Stomach (tissue), 9 donors: ENCODE data around the gene KLHL40. TPM values are rescaled to one million over a fixed set of nuclear protein-coding genes. Genes with fewer than 3 reads are reported as not detected.

ENCODE experiments used
- DNase-seq, 2 donors: peaks; one replicate each; pipeline versions ENCODE4 v3.0.0 to v3.0.0-alpha.2; 2013 to 2019
- H3K27ac ChIP-seq, 5 donors: fragments of 200-600 bp in 4 of 5; sonication (generic) in 4 of 5; one replicate each; pipeline ENCODE4 v1.5.1; 2013 to 2019; ENCODE audit warnings: mild to moderate bottlenecking in 1 of 5, moderate library complexity in 1 of 5
- H3K27me3 ChIP-seq, 3 donors: fragments of 200-600 bp; sonication (generic); one replicate each; pipeline ENCODE4 v1.5.1; 2017 to 2019; ENCODE audit warnings: mixed run types in 1 of 3
- H3K36me3 ChIP-seq, 4 donors: fragments of 200-600 bp; sonication (generic); 1 replicate in 3 of 4; 2 replicates in 1 of 4; pipeline ENCODE4 v1.5.1; 2016 to 2019
- H3K4me1 ChIP-seq, 4 donors: fragments of 200-600 bp; sonication (generic); one replicate each; pipeline ENCODE4 v1.5.1; 2016 to 2019
- H3K4me3 ChIP-seq, 4 donors: fragments of 200-600 bp; sonication (generic) in 3 of 4; one replicate each; pipeline ENCODE4 v1.5.1; 2016 to 2019; ENCODE audit warnings: mild to moderate bottlenecking in 1 of 4
- H3K9me3 ChIP-seq, 4 donors: fragments of 200-600 bp; sonication (generic); one replicate each; pipeline ENCODE4 v1.5.1; 2016 to 2019
- CTCF ChIP-seq, 7 experiments: fragments of 450-650 bp in 4 of 7; fragments of 200-600 bp in 3 of 7; sonication (generic) in 3 of 7; IDR thresholded peaks; one replicate each; pipeline ENCODE4 v1.5.1; 2016 to 2019; ENCODE audit warnings: antibody characterized with exemption in 7 of 7, control low read depth in 2 of 7, mild to moderate bottlenecking in 1 of 7
- EP300 ChIP-seq: sonication (generic); formaldehyde crosslinking; IDR thresholded peaks from one replicate; pipeline ENCODE4 v1.6.1; 2017; ENCODE audit warnings: antibody characterized with exemption
- POLR2A ChIP-seq, 4 donors: fragments of 450-650 bp; IDR thresholded peaks; one replicate each; pipeline ENCODE4 v1.6.1; 2016; ENCODE audit warnings: antibody characterized with exemption in 4 of 4, control low read depth in 2 of 4, mild to moderate bottlenecking in 1 of 4, moderate library complexity in 1 of 4
- POLR2AphosphoS5 ChIP-seq, 3 donors: sonication (generic); formaldehyde crosslinking; IDR thresholded peaks; one replicate each; pipeline ENCODE4 v1.6.1; 2016; ENCODE audit warnings: antibody characterized with exemption in 3 of 3
- WGBS, 5 donors: extraction: QIAGEN DNeasy Blood & Tissue Kit in 3 of 5; methylation state at CpG; one replicate each; pipeline versions ENCODE4 v1.1.5 to v1.1.7; 2013 to 2018; 5-methylcytosine and 5-hydroxymethylcytosine counted together
- intact Hi-C: fragments of 100-400 bp; cut with DNase I; formaldehyde crosslinking; loops from one replicate; pipeline ENCODE4 v1.15.1; 2023; ENCODE audit warnings: low total_unique reads
- polyA plus RNA-seq, 3 donors: library from polyadenylated mRNA; stranded (reverse); fragments of 200-250 nt; gene quantifications; one replicate each; pipeline ENCODE4 v1.2.3, GENCODE V29; 2013
- total RNA-seq, 5 donors: library from RNA; depleted of rRNA; stranded (reverse); fragments of >200 nt; gene quantifications; one replicate each; pipeline versions ENCODE4 v1.1.0 to v1.2.3, GENCODE V29; 2014 to 2016
- donor health status: healthy with polysubstance abuse.
- donor health status: Bipolar disorder and iron deficiency.
- donor health status: healthy.

KLHL40 gene
- total and polyA plus RNA-seq, 8 donors = 0.05 to 2.0 (median 0.18) TPM; not detected in 5

- 76 to 86% (median 76%) methylated on average over 6 of the region's 6 CpGs for WGBS, 5 donors
- peaks cover 11 to 39% (median 32%) of the 10 kb centered on the region in 4 donors for H3K36me3 ChIP-seq
- H3K4me3 ChIP-seq = peak overlapping the region in 2 of 4 donors; percentile 80 to 82
- intact Hi-C loops = loop anchor here (10.0 kb wide), 1 partner anchor 89 kb away; no protein-coding TSS in a partner anchor
- H3K4me1 ChIP-seq = peaks cover 46 to 86% (median 65%) of the 10 kb centered on the region in 4 donors
- no peaks in the 10 kb centered on the region for H3K27me3 ChIP-seq
- DNase-seq = no peak
- TF ChIP-seq CTCF (IDR thresholded peaks at IDR 0.05) = no peak
- TF ChIP-seq POLR2AphosphoS5 (IDR thresholded peaks at IDR 0.05) = peak in 1 of 3 donors; percentile 26
- no peak for TF ChIP-seq POLR2A (IDR thresholded peaks at IDR 0.05)
- H3K27ac ChIP-seq = peak overlapping the region; percentile 25 to 94 (median 91)
- no peaks in the 10 kb centered on the region for H3K9me3 ChIP-seq
These were observed 29.2 kb upstream of the KLHL40 start for GRCh38 chr3:42655980-42656679.

GRCh38 chr3:42656680-42657610 is 28.4 kb upstream of the KLHL40 start:
- no peaks in the 10 kb centered on the region for H3K9me3 ChIP-seq
- no peak overlapping the region for H3K4me3 ChIP-seq
- peaks cover 11 to 46% (median 36%) of the 10 kb centered on the region in 4 donors for H3K36me3 ChIP-seq
- intact Hi-C loops = loop anchor here (10.0 kb wide), 1 partner anchor 88 kb away; no protein-coding TSS in a partner anchor
- TF ChIP-seq POLR2AphosphoS5 (IDR thresholded peaks at IDR 0.05) = no peak
- TF ChIP-seq EP300 = no peak
- no peak for TF ChIP-seq POLR2A (IDR thresholded peaks at IDR 0.05)
- TF ChIP-seq CTCF (IDR thresholded peaks at IDR 0.05) = no peak
- DNase-seq = no peak
- H3K27ac ChIP-seq = peak overlapping the region; percentile 9 to 94 (median 91)
- no peaks in the 10 kb centered on the region for H3K27me3 ChIP-seq
- WGBS, 5 donors = 79 to 84% (median 81%) methylated on average over 4 to 9 of the region's 9 CpGs
- peaks cover 38 to 78% (median 57%) of the 10 kb centered on the region in 4 donors for H3K4me1 ChIP-seq

GRCh38 chr3:42657675-42658074 is 27.7 kb upstream of the KLHL40 start:
- Histone ChIP-seq H3K36me3 (peaks cover 11 to 48% (median 38%) of the 10 kb centered on the region in 4 donors), H3K9me3 (no peaks in the 10 kb centered on the region), H3K27me3 (no peaks in the 10 kb centered on the region), H3K4me3 (no peak overlapping the region), H3K4me1 (peaks cover 30 to 71% (median 50%) of the 10 kb centered on the region in 4 donors), H3K27ac (peak overlapping the region in 1 of 5 donors; percentile 94)
- intact Hi-C loops = loop anchor here (10.0 kb wide), 1 partner anchor 87 kb away; no protein-coding TSS in a partner anchor
- 69 to 83% (median 81%) methylated on average over 4 of the region's 4 CpGs for WGBS, 5 donors
- no peak for DNase-seq
- no peak for TF ChIP-seq POLR2AphosphoS5 (IDR thresholded peaks at IDR 0.05)
- TF ChIP-seq CTCF (IDR thresholded peaks at IDR 0.05) = no peak
- no peak for TF ChIP-seq EP300

GRCh38 chr3:42658091-42658770 is 27.1 kb upstream of the KLHL40 start:
- H3K4me1 ChIP-seq = peaks cover 25 to 65% (median 44%) of the 10 kb centered on the region in 4 donors
- H3K36me3 ChIP-seq = peaks cover 11 to 54% (median 38%) of the 10 kb centered on the region in 4 donors
- H3K27me3 ChIP-seq = no peaks in the 10 kb centered on the region
- DNase-seq = no peak
- 86 to 90% (median 89%) methylated on average over 21 to 34 of the region's 34 CpGs for WGBS, 5 donors
- H3K4me3 ChIP-seq = no peak overlapping the region
- TF ChIP-seq POLR2A (IDR thresholded peaks at IDR 0.05) (no peak), POLR2AphosphoS5 (IDR thresholded peaks at IDR 0.05) (no peak), EP300 (no peak), CTCF (IDR thresholded peaks at IDR 0.05) (no peak)
- H3K27ac ChIP-seq = peak overlapping the region in 1 of 5 donors; percentile 11
- no peaks in the 10 kb centered on the region for H3K9me3 ChIP-seq
- intact Hi-C loops = loop anchor here (10.0 kb wide), 1 partner anchor 87 kb away; no protein-coding TSS in a partner anchor
